GM23338 (cell line): ENCODE measurements around the gene GPAM. TPM values are rescaled to one million over a fixed set of nuclear protein-coding genes. Genes with fewer than 3 reads are reported as not detected.
A peak's percentile ranks its signal among the peaks of the same experiment; 100 is the strongest.

Experiments
- ATAC-seq: fragments of 200-7000 bp; cut with Tn5 transposase; 3 replicates; pipeline ENCODE4 v1.9.1; 2020
- DNase-seq: peaks from one replicate; pipeline ENCODE4 v3.0.0-alpha.2; 2015; ENCODE audit warnings: low spot score
- H2AFZ ChIP-seq: fragments of 200-600 bp; sonication (generic); 2 replicates; pipeline ENCODE4 v1.8.0; 2016; ENCODE audit warnings: antibody characterized with exemption, mild to moderate bottlenecking, moderate library complexity
- H3F3A ChIP-seq: fragments of 200-600 bp; sonication (generic); replicated peaks from 2 replicates; pipeline ENCODE4 v1.8.0; 2017; ENCODE audit warnings: antibody characterized with exemption, mixed run types, low read depth
- H3K27ac ChIP-seq: fragments of 200-600 bp; sonication (generic); 2 replicates; pipeline ENCODE4 v1.6.1; 2016; ENCODE audit warnings: low read depth
- H3K27me3 ChIP-seq: fragments of 200-600 bp; sonication (generic); 2 replicates; pipeline ENCODE4 v1.8.0; 2016; ENCODE audit warnings: mild to moderate bottlenecking, mixed run types, moderate library complexity; ENCODE audit not compliant: insufficient read depth
- H3K36me3 ChIP-seq: fragments of 200-600 bp; sonication (generic); 2 replicates; pipeline ENCODE4 v1.8.0; 2016; ENCODE audit warnings: mild to moderate bottlenecking; ENCODE audit not compliant: insufficient read depth
- H3K4me1 ChIP-seq: fragments of 200-600 bp; sonication (generic); 2 replicates; pipeline ENCODE4 v1.8.0; 2016; ENCODE audit warnings: mild to moderate bottlenecking, moderate library complexity; ENCODE audit not compliant: insufficient read depth
- H3K4me2 ChIP-seq: fragments of 200-600 bp; sonication (generic); 2 replicates; pipeline ENCODE4 v1.7.1; 2017; ENCODE audit warnings: mixed run types
- H3K4me3 ChIP-seq: fragments of 200-600 bp; sonication (generic); 2 replicates; pipeline ENCODE4 v1.6.1; 2016; ENCODE audit warnings: mixed run types
- H3K79me2 ChIP-seq: fragments of 200-600 bp; sonication (generic); replicated peaks from 2 replicates; pipeline ENCODE4 v1.8.0; 2017; ENCODE audit warnings: mild to moderate bottlenecking; ENCODE audit not compliant: insufficient read depth
- H3K9me2 ChIP-seq: fragments of 200-600 bp; sonication (generic); 2 replicates; pipeline ENCODE4 v1.8.0; 2017; ENCODE audit not compliant: insufficient read depth
- H4K20me1 ChIP-seq: fragments of 200-600 bp; sonication (generic); replicated peaks from 2 replicates; pipeline ENCODE4 v1.8.0; 2017; ENCODE audit warnings: mild to moderate bottlenecking; ENCODE audit not compliant: insufficient read depth
- H3K27ac Mint-ChIP-seq: 2 replicates; pipeline ENCODE4 v1.8.0; 2020; ENCODE audit warnings: inconsistent platforms, mild to moderate bottlenecking, moderate library complexity, mixed read lengths
- H3K27me3 Mint-ChIP-seq: 3 replicates; pipeline ENCODE4 v1.8.0; 2022; ENCODE audit warnings: low read depth, mild to moderate bottlenecking, moderate library complexity, mixed read lengths, inconsistent platforms; ENCODE audit not compliant: insufficient read depth, poor library complexity
- H3K36me3 Mint-ChIP-seq: 3 replicates; pipeline ENCODE4 v1.8.0; 2021; ENCODE audit warnings: low read depth, mild to moderate bottlenecking, inconsistent platforms, moderate library complexity, mixed read lengths
- H3K4me1 Mint-ChIP-seq: 3 replicates; pipeline ENCODE4 v1.8.0; 2020; ENCODE audit warnings: mild to moderate bottlenecking, inconsistent platforms, mixed read lengths
- H3K4me3 Mint-ChIP-seq: 3 replicates; pipeline ENCODE4 v1.8.0; 2021; ENCODE audit warnings: moderate library complexity, mild to moderate bottlenecking, inconsistent platforms, mixed read lengths
- H3K9me3 Mint-ChIP-seq: 3 replicates; pipeline ENCODE4 v1.8.0; 2020; ENCODE audit warnings: moderate library complexity, mild to moderate bottlenecking, inconsistent platforms, mixed read lengths
- CREB1 ChIP-seq: fragments of 250-450 bp; sonication (Bioruptor Pico); IDR thresholded peaks from 2 replicates; pipeline ENCODE4 v1.5.0; 2020; ENCODE audit warnings: low read depth, mild to moderate bottlenecking, moderate library complexity
- EZH2 ChIP-seq: fragments of 200-600 bp; sonication (generic); IDR thresholded peaks from one replicate; pipeline ENCODE4 v1.8.0; 2017; ENCODE audit warnings: antibody characterized with exemption, mild to moderate bottlenecking, low read depth; ENCODE audit not compliant: unreplicated experiment
- EZH2phosphoT487 ChIP-seq: fragments of 200-600 bp; sonication (generic); IDR thresholded peaks from one replicate; pipeline ENCODE4 v1.8.1; 2018; ENCODE audit warnings: antibody characterized with exemption; ENCODE audit not compliant: unreplicated experiment
- NANOG ChIP-seq: IDR thresholded peaks from 2 replicates; pipeline ENCODE4 v1.6.1; 2016; ENCODE audit warnings: antibody characterized with exemption, borderline replicate concordance
- POLR2AphosphoS5 ChIP-seq: IDR thresholded peaks from 2 replicates; pipeline ENCODE4 v1.6.1; 2016; ENCODE audit warnings: antibody characterized with exemption, low read depth
- REST ChIP-seq: IDR thresholded peaks from one replicate; pipeline ENCODE4 v1.6.1; 2018; ENCODE audit warnings: antibody characterized with exemption; ENCODE audit not compliant: unreplicated experiment
- ZNF114 ChIP-seq: fragments of 250-450 bp; sonication (Bioruptor Pico); IDR thresholded peaks from 2 replicates; pipeline ENCODE4 v1.5.0; 2020; ENCODE audit warnings: mild to moderate bottlenecking, moderate library complexity
- ZNF331 ChIP-seq: fragments of 250-450 bp; sonication (Bioruptor Pico); IDR thresholded peaks from 2 replicates; pipeline ENCODE4 v1.5.0; 2020; ENCODE audit warnings: low read depth, mild to moderate bottlenecking, moderate library complexity
- ZNF462 ChIP-seq: fragments of 250-450 bp; sonication (Bioruptor Pico); IDR thresholded peaks from 2 replicates; pipeline ENCODE4 v1.5.0; 2020; ENCODE audit warnings: mild to moderate bottlenecking, moderate library complexity
- polyA plus RNA-seq: library from polyadenylated mRNA; unstranded; fragments of >200 nt; fragmentation: Nextera tagmentation; extraction: Ambion mirVana; gene quantifications from 2 replicates; pipeline ENCODE4 v1.2.1, GENCODE V29; 2016
- total RNA-seq: library from RNA; depleted of rRNA; stranded (reverse); fragments of >200 nt; shearing (Covaris generic); gene quantifications from 2 replicates; pipeline ENCODE4 v1.2.3, GENCODE V29; 2014
- TF ChIP-seq, protein P1 (sequence below): IDR thresholded peaks from 2 replicates; pipeline ENCODE4 v1.6.1; 2016; ENCODE audit warnings: antibody characterized with exemption

The GPAM gene
- total and polyA plus RNA-seq, 2 experiments from 2014 or later = 5.5 to 16.6 TPM

DNA sequence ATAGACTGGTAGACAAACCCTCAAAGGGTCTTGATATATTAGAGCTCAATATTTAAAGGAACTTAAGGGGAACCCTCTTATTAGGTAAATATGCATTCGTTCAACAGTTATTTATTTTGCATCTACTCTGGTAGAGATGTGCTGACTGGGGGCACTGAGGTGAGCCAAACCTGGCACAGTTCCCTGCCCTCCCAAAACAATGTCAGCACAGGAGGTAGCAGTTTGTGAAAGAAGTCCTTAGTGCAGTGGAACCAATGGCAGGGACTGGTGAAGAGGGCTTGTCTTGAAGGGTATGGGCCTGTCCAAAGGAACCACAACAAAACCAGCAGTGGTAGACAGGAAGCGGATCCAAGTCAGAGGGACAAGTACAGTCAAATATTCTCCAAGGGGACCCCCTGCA lies 32.6 kb upstream of the GPAM start:
- H3K27me3 Mint-ChIP-seq = no peaks in the 10 kb centered on the region
- Histone ChIP-seq H3K27me3 (no peaks in the 10 kb centered on the region), H3K9me2 (no peaks in the 10 kb centered on the region), H4K20me1 (no peaks in the 10 kb centered on the region), H2AFZ (peak overlapping the region; percentile 11; the same call in 1 of the 2 replicates), H3K4me2 (no peak overlapping the region), H3K27ac (no peak overlapping the region), H3K4me1 (no peaks in the 10 kb centered on the region), H3K36me3 (no peaks in the 10 kb centered on the region), H3K4me3 (no peak overlapping the region), H3K79me2 (no peaks in the 10 kb centered on the region), H3F3A (no peaks in the 10 kb centered on the region)
- ATAC-seq = no peak
- no peak overlapping the region for H3K4me3 Mint-ChIP-seq
- H3K27ac Mint-ChIP-seq = no peak overlapping the region
- peaks cover 23% of the 10 kb centered on the region for H3K4me1 Mint-ChIP-seq
- DNase-seq = no peak
- TF ChIP-seq ZNF462 (no peak), EZH2phosphoT487 (no peak)
- H3K9me3 Mint-ChIP-seq = peaks cover 5% of the 10 kb centered on the region; the same call in 1 of the 3 replicates
- H3K36me3 Mint-ChIP-seq = no peaks in the 10 kb centered on the region

DNA sequence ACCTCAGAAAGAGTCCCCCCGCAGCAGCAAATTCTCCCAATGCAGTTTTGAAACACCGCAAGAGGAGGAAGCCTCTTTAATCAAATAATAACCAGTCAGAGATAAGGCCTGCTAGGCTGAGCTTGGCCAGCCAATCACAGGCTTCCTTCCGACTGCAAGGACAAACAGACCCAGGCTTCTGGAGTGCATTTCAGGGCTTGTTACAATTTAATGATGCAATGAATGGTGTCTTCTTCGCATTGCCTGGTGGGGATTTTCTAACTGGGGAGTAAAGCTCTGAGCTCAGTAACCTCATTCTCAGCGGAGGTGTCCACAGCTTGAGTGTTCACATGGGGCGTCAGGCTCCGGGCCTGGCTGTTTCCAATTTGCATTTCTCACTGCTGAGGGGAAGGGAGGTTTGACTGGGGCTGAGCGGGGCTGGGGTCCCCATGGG lies 31.8 kb upstream of the GPAM start:
- no peaks in the 10 kb centered on the region for H3K36me3 ChIP-seq
- H3K4me1 ChIP-seq = no peaks in the 10 kb centered on the region
- Mint-ChIP-seq H3K9me3 (peaks cover 5% of the 10 kb centered on the region; the same call in 1 of the 3 replicates), H3K4me1 (peaks cover 23% of the 10 kb centered on the region), H3K36me3 (no peaks in the 10 kb centered on the region), H3K27ac (0 out of 2 replicates have a peak overlapping the region, but pooled peaks have one; percentile 7), H3K27me3 (no peaks in the 10 kb centered on the region), H3K4me3 (no peak overlapping the region)
- no peaks in the 10 kb centered on the region for H3K9me2 ChIP-seq
- H4K20me1 ChIP-seq = no peaks in the 10 kb centered on the region
- DNase-seq = no peak
- H3F3A ChIP-seq = no peaks in the 10 kb centered on the region
- peak overlapping the region; percentile 11 for H2AFZ ChIP-seq
- H3K79me2 ChIP-seq = no peaks in the 10 kb centered on the region
- no peak overlapping the region for H3K4me3 ChIP-seq
- no peak overlapping the region for H3K4me2 ChIP-seq
- H3K27ac ChIP-seq = no peak overlapping the region
- ATAC-seq = no peak; the same call in 2 of the 3 replicates
- H3K27me3 ChIP-seq = no peaks in the 10 kb centered on the region
- TF ChIP-seq CREB1 (CRISPR knock-in tag) (no peak), EZH2phosphoT487 (no peak), POLR2AphosphoS5 (no peak), NANOG (no peak), ZNF114 (no peak), REST (no peak), ZNF331 (CRISPR knock-in tag) (no peak), EZH2 (no peak)
- TF ChIP-seq, protein P1, sequence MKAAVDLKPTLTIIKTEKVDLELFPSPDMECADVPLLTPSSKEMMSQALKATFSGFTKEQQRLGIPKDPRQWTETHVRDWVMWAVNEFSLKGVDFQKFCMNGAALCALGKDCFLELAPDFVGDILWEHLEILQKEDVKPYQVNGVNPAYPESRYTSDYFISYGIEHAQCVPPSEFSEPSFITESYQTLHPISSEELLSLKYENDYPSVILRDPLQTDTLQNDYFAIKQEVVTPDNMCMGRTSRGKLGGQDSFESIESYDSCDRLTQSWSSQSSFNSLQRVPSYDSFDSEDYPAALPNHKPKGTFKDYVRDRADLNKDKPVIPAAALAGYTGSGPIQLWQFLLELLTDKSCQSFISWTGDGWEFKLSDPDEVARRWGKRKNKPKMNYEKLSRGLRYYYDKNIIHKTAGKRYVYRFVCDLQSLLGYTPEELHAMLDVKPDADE = no peak
